NCI-H2196 treated with DMSO at 0.1 percent for 48 hours (cell line): ENCODE results near the gene HNRNPF.
"Not testable (repeated sequence)": the region's sequence is repeated elsewhere in the genome, so short reads cannot be mapped to it uniquely, and the experiment has no call there.

Source experiments
- DNase-seq: peaks from one replicate; lab custom pipeline; 2025; ENCODE audit not compliant: unreplicated experiment; lab: John Stamatoyannopoulos, UW

HNRNPF gene

GRCh38 chr10:43421944-43422343 lies 13.0 kb upstream of the HNRNPF start:
- DNase-seq, result not testable (repeated sequence)

GRCh38 chr10:43421519-43421918 lies 12.5 kb upstream of the HNRNPF start:
- DNase-seq, result no peak

GRCh38 chr10:43421201-43421507 lies 12.2 kb upstream of the HNRNPF start:
- no peak for DNase-seq

GRCh38 chr10:43420369-43421200 lies 11.6 kb upstream of the HNRNPF start:
- DNase-seq, result peak; percentile 33

GRCh38 chr10:43419997-43420368 lies 11.0 kb upstream of the HNRNPF start:
- DNase-seq, result no peak

GRCh38 chr10:43417950-43418768 lies 9.2 kb upstream of the HNRNPF start:
- DNase-seq, result no peak

GRCh38 chr10:43415544-43415943 lies 6.6 kb upstream of the HNRNPF start:
- no peak for DNase-seq

- DNase-seq, result no peak
Measured at GRCh38 chr10:43411536-43411935, 2.5 kb upstream of the HNRNPF start.

- no peak for DNase-seq
Measured at GRCh38 chr10:43410345-43410744, 1.4 kb upstream of the HNRNPF start.

- no peak for DNase-seq
Measured at GRCh38 chr10:43409385-43410109, 561 bp upstream of the HNRNPF start.

GRCh38 chr10:43408331-43408709 lies 666 bp downstream of the HNRNPF start:
- no peak for DNase-seq

- peak; percentile 35 for DNase-seq
Measured at GRCh38 chr10:43407576-43408330, 1.2 kb downstream of the HNRNPF start.

GRCh38 chr10:43407148-43407575 lies 1.8 kb downstream of the HNRNPF start:
- DNase-seq, result no peak

GRCh38 chr10:43404704-43405084 lies 4.3 kb downstream of the HNRNPF start:
- no peak for DNase-seq

- DNase-seq, result no peak
Measured at GRCh38 chr10:43403911-43404703, 4.9 kb downstream of the HNRNPF start.

- DNase-seq, result no peak
Measured at GRCh38 chr10:43402880-43403452, 6.0 kb downstream of the HNRNPF start.

GRCh38 chr10:43402176-43402575 lies 6.8 kb downstream of the HNRNPF start:
- DNase-seq, result no peak

- no peak for DNase-seq
Measured at GRCh38 chr10:43401627-43402026, 7.4 kb downstream of the HNRNPF start.

- no peak for DNase-seq
Measured at GRCh38 chr10:43399320-43400310, 9.4 kb downstream of the HNRNPF start.
